Measurements from ENCODE around the gene TRAM2.
"Not testable (repeated sequence)": the region's sequence is repeated elsewhere in the genome, so short reads cannot be mapped to it uniquely, and the experiment has no call there.

Gene TRAM2

DNA sequence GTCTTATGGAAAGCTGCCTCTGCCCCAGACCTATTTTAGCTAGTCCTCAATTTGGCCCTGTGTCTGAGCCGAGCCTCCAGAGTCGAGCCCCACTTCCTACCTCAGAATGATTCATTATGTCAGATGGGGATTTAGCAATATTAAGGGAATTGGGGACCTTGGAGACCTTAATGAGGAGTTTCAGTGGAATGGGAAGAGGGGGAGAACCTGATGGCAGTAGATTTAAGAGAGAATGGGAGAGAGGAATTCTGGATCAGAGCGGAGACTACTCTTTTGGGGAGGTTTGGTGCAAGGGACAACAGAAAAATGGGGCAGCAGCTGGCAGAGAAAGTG, 93.2 kb downstream of the TRAM2 start:
- no peak for DNase-seq
- intact Hi-C loops (cut with DNase I) = no loop called here

DNA sequence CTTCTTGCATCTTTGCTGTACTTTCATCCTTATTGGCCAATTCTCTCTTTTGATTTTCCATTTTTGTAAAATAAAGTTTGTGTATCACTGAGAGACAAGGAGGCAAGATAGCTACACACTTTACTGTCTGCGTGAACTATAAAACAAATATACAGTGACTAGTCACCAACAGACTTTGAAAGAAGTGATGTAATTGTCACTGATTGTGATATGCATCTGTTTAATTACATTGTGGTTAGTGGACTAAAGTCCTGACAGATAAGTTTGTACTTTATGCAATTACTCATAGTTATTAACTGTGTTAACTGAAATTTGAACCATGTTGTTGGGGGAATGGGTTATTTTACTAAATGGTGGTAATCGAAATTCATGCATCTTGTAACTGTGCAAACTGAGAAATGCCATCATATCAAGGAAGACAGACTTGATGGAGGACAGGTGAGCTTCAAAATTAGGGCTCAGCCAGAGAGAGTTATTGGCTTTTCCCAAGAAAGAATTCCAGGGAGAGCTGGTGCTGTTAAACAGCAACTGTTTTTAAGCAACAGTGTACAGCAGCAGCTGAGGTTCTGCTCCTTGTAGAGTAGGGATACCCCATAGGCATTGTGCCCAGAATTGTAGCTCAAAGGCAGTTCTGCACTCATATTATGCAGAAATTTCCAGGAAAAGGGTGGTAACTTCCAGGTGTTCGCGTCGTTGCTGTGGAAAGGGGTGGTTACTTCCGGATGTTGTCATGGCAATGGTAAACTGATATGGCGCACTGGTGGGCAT, 93.8 kb downstream of the TRAM2 start:
- intact Hi-C loops (cut with DNase I) = no loop called here
- DNase-seq = no peak

DNA sequence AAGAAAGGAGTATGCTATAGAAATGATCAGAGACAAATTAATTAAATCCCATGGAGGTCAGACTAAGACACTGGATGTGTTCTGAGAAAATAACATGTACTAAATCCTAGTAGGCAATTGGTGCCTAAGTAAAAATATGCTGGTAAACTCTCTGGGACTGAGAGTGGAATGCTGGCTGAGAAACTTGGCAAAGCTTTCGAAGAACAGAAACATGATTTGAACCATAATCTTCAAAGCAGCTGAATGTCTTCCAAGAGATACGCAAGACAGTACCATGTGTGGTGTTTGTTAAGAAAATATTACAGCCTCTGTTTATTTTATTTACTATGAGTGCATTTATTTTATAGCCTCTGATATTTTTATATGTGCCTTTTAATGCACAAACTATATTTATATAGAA, 101.6 kb downstream of the TRAM2 start:
- no peak for DNase-seq
- intact Hi-C loops (cut with DNase I) = no loop called here

DNA sequence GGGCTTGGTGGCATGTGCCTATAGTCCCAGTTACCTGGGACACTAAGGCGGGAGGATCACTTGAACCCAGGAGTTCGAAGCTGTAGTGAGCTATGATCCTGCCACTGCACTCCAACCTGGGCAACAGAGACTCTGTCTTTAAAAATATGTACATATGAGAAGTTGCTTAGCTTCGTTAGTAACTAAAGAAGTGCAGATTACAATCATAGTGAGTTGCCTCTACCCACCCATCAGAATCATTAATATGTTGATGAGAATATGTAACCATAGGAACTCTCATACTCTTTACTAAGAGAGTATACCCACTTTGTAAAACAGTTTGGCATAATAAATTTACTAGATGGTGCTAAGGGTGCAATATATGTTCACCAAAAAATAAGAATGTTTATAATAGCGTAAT, 102.7 kb downstream of the TRAM2 start:
- intact Hi-C loops (cut with DNase I) = no loop called here
- DNase-seq = no peak

DNA sequence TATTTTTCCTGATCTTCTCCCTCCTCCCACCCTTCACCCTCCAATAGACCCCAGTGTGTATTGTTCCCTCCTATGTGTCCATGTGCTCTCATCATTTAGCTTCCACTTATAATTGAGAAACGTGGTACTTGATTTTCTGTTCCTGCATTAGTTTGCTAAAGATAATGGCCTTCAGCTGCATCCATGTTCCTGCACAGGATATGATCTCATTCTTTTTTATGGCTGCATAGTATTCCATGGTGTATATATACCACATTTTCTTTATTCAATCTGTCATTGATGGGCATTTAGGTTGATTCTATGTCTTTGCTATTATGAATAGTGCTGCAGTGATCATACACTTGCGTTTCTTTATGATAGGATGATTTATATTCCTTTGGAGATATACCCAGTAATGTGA, 115.7 kb downstream of the TRAM2 start:
- intact Hi-C loops (cut with DNase I); DNase-seq: not testable (repeated sequence)

DNA sequence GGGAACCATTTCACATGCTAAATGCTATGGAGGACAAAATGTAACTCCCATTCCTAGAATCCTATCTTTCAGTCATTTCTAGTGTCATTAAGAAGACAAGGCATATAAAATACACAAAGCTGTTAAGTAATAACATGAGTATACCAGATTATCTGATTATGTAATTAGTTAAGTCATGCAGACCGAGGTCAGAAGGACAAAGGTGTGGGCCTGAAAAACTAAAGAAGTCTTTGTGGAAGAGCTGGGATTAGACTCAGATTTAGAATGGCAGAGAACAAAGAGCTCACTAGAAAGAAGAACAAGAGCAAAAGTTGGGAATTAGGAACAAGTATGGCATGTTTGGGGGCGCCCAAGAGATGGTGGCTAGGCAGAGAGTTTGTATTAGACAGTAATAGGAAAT, 119.8 kb downstream of the TRAM2 start:
- DNase-seq = no peak
- intact Hi-C loops (cut with DNase I) = no loop called here

DNA sequence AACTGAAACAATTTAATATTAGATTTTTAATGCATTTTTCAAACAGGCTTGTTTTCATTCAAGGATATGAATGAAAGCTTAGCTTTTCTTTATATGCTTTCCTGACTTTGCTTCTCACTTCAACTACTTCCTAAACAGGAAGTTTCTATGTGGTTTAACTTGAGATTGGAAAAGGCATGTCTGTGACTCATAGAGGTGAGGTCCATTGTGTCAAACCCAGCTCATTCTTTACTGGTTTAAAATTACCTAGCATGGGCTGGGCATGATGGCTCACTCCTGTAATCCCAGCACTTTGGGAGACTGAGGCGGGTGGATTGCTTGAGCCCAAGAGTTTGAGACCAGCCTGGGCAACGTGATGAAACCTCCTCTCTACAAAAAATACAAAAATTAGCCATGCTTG, 122.3 kb downstream of the TRAM2 start:
- intact Hi-C loops (cut with DNase I) = no loop called here
- no peak for DNase-seq
